HG03060 (cell line): ENCODE measurements around the gene ANTKMT.
"Not testable (repeated sequence)": the region's sequence is repeated elsewhere in the genome, so short reads cannot be mapped to it uniquely, and the experiment has no call there.

Experiments
- ATAC-seq: cut with Tn5 transposase; IDR thresholded peaks from one replicate; pipeline ENCODE4 v1.9.1; 2021; ENCODE audit warnings: low read depth, moderate number of reproducible peaks; ENCODE audit not compliant: unreplicated experiment

ANTKMT gene

GRCh38 chr16:739560-740458, 18.9 kb downstream of the ANTKMT start:
- ATAC-seq: no peak

GRCh38 chr16:740459-740763, 19.5 kb downstream of the ANTKMT start:
- ATAC-seq: no peak

- ATAC-seq: peak; percentile 32
These were observed 20.0 kb downstream of the ANTKMT start, which contains the start of gene CIAO3 for GRCh38 chr16:740764-741505. CIAO3 (minus strand) TSS chr16:740997; CDS start chr16:740985, 12 bp downstream.

- ATAC-seq: no peak
These were observed 21.2 kb downstream of the ANTKMT start for GRCh38 chr16:741986-742629.

GRCh38 chr16:742894-743293, 21.9 kb downstream of the ANTKMT start:
- ATAC-seq: not testable (repeated sequence)

GRCh38 chr16:743794-744500, 23.0 kb downstream of the ANTKMT start:
- no peak for ATAC-seq

- ATAC-seq: no peak
These were observed 24.8 kb downstream of the ANTKMT start for GRCh38 chr16:745739-746138.

GRCh38 chr16:746637-747036, 25.7 kb downstream of the ANTKMT start:
- ATAC-seq: no peak

GRCh38 chr16:747978-748746, 27.2 kb downstream of the ANTKMT start:
- ATAC-seq: no peak

GRCh38 chr16:749010-749409, 28.1 kb downstream of the ANTKMT start:
- no peak for ATAC-seq

GRCh38 chr16:750485-750884, 29.5 kb downstream of the ANTKMT start:
- no peak for ATAC-seq

- no peak for ATAC-seq
These were observed 30.4 kb downstream of the ANTKMT start for GRCh38 chr16:751152-752006.

GRCh38 chr16:752007-752312, 31.0 kb downstream of the ANTKMT start:
- ATAC-seq: no peak

- not testable (repeated sequence) for ATAC-seq
These were observed 33.2 kb downstream of the ANTKMT start for GRCh38 chr16:754121-754607.

GRCh38 chr16:754656-755055, 33.7 kb downstream of the ANTKMT start:
- no peak for ATAC-seq

GRCh38 chr16:756428-756827, 35.5 kb downstream of the ANTKMT start:
- no peak for ATAC-seq

GRCh38 chr16:759110-759910, 38.4 kb downstream of the ANTKMT start:
- no peak for ATAC-seq

- no peak for ATAC-seq
These were observed 39.1 kb downstream of the ANTKMT start for GRCh38 chr16:760065-760464.
